KG1 (cell line): ENCODE data around the gene IRX3.
"Not testable (repeated sequence)": the region's sequence is repeated elsewhere in the genome, so short reads cannot be mapped to it uniquely, and the experiment has no call there.

Experiments used
- DNase-seq: peaks from one replicate; lab custom pipeline; 2025; lab: John Stamatoyannopoulos, UW

Gene IRX3

DNA sequence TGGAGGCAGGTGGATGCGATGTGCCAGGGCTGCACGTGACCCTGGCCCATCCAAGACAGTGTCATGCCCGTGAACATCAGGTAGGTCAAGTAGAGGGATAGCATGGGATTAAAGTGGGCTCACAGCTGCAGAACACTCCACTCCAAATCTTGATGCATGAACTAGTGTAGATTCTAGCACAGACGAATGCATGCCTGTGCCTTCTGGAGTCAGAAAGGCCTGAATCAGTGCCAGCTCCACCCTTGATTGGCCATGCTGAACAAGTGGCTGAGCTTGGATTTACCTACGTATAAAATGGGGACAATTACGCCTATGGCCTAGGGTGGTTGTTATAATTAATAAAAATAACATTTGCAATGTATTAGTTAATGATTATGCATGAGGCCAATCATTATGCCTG lies 10.6 kb downstream of the IRX3 start:
- no peak for DNase-seq

DNA sequence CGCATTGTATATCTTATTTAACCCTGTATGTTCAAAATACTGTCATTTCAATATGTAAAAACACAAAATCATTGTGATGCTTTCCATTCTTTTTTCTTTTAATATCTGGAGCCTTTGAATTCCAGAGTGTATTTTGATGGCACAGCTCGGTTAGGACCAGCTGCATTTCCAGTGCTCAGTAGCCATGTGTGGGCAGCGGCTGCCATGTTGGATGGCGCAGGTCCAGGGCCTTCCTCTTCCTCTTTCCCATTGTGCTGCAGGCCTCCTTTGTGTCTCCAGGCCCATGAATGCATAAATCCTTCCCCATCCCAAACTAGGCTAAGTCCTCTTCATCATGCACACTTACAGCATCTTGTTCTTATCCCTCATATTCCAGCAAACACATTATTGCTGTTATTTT lies 13.0 kb downstream of the IRX3 start:
- no peak for DNase-seq

DNA sequence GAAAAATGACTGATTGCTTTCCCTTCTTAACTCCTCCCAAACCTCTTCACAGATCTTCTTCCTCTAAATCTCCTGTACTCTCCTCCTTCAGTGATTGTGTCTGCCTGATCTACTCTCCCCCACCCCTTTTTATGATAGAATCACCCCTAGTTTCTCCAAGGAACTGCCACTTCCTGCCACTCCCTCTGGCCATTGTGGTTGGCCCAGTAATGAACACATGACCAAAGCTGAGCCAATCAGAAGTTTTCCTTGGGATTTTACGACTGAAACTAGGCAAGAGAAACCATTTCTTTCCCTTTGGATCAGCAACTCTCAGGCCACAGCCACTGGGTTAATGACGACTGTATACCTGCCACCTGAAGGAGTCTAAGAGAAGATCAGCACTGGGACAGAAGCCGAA lies 15.9 kb downstream of the IRX3 start:
- DNase-seq, result no peak

DNA sequence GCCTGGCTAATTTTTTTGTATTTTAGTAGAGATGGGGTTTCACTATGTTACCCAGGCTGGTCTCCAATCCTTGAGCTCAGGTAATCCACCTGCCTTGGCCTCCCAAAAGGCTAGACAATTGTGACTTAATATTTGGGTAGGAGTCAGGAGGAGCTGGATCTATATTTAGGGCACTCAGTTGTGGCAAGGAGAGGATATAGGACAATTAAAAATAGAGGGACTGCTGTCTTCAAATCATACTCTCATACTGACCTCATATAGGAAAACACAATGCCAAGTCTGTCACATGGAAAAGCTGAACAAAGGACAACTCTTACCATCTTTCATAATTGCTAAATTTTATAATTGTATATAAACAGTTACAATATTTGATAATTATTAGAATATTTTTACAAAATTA lies 17.1 kb downstream of the IRX3 start:
- DNase-seq, result no peak

DNA sequence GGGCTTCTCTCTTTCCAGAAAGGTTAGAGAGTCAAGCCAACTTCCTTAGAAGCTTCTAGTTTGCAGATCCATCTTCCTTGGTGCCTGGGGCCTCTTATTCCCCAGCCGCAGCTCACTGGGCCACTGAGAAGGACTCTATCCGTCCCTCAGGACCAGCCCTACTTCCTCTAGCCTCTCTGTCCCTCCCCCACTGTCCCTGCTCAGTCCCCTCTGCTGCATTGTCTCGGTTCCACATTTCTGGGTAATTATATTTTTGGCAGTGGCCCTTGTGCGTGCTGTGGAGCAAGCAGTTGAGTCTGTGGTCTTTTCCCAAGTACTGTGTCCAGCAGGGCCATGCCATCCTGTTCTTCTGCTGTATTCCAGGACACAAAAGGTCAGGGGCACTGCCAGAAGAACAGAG lies 17.8 kb downstream of the IRX3 start:
- DNase-seq, result no peak

DNA sequence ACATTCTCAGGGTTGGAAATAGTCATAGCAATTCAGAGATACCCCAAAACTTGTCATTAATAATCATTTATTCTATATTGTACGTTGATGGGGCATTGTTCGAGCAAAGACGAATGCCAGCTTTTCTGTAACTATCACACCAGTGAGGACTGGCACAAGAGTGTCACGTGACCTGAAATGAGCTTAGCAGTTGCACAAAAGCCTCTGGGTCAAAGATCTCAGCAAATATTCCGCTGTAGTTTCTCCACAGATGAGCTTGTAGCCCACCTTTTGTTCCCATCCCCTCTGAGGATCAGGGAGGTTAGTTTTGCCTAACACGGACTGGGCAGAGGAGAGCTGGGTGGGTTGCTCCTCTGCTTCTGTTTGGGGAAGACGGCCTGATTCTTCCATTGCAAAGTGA lies 18.2 kb downstream of the IRX3 start:
- DNase-seq, result no peak

DNA sequence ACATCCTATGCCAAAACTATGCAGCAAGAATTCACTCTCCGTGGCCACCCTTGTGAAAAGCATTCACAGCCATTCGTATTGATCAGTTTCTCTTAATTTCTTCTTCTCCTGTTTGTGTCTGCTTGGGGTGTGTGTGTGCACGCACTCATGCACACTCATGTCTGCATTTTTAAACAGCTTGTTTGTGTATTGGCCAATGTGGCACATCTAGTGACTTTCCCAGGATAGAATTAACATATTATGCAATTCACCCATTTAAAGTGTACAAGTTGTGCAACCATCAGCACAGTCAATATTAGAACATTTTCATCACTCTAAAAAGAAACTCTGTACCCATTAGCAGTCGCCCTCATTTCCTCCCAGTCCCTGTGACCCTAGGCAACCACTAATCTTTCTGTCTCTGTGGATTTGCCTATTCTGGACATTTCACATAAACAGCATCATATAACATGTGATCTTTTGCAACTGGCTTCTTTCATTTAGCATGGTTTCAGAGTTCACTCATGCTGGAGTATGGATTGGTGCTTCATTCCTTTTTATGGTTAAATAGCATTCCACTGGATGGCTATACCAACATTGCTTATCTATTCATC lies 20.1 kb downstream of the IRX3 start:
- no peak for DNase-seq

DNA sequence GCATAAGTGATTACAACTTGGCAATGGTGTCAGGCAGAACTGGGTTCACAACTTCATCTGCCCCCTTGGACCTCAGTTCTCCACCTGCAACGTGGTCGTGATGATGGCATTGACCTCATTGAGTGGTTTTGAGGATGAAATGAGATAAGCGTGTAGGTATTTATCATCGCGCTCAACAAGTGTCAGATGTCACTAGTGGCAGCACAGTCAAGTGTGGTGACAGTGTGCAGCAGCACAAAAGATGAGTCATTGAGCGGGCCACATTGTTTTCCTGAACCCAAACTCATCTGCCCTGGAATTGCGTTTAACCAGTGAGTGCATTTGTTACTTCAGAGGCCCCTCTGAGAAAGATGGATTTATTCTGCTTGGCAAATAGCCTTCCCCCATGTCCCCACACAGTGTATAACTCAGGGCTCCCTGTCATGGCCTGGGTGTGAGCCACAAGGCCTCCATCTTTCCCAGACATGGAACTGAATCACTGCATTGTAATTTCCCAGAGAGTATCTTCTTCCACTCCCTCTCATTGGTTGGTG lies 20.9 kb downstream of the IRX3 start:
- no peak for DNase-seq

DNA sequence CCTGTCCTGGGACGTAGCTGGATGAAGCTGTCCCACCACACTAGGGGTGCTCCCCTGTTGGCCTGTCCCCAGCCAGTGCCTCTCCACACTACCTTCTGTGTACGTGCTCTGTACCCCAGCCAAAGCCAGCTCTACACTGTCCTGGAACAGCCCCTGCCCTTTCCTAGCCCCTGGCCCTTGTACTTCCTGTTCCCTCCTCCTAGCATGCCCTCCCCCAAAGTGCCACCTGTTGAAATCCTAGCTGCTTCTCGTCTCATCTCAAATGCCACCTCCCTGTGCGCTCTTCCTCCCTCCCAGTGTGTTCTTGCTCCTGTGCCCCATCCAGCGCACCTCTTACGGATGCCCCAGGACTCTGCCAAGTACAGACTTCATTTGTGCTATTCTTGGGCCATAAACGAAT lies 33.5 kb downstream of the IRX3 start:
- DNase-seq, result no peak

DNA sequence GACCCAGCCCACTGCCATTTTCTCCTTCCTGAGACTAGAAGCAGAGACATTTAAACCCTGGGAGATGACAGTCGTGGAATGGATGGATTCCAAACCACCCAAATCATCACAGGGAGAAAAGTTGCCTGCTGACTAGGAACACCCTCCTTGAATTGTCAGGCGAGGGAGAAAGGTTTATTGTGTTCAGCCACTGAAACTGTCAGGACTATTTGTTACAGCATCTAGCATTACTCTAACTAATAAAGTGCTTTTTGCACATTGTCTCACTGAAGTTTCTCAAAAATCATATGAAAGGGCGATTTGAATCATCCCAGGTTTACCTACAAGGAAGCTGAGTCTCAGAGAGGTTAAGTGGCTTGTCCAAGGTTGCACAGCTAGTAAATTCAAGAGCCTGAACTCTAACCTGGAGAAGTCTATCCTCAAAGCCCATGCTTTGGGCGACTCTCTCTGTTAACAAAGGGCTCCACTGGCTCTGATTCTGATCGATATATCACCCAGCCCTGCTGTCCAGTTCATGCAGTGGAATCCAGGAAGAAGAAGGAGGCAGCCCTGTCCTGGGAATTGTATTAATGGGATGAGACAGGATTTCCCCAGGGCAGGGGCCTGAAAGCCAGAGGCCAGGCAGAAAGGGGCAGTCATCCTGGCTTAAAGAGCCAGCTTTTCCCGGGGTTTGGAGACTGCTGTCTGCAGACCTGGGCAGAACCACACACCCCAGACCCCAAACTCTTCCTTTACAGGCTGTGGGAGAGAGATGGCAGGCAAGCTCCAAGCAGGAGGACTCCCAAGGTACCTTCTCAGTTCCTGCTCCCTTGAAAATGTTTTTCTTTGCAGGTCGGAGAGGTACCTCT lies 37.5 kb downstream of the IRX3 start:
- DNase-seq, result no peak

DNA sequence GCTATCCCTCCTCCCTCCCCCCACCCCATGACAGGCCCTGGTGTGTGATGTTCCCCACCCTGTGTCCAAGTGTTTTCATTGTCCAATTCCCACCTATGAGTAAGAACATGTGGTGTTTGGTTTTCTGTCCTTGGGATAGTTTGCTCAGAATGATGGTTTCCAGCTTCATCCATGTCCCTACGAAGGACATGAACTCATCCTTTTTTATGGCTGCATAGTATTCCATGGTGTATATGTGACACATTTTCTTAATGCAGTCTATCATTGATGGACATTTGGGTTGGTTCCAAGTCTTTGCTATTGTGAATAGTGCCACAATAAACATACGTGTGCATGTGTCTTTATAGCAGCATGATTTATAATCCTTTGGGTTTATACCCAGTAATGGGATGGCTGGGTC lies 38.9 kb downstream of the IRX3 start:
- not testable (repeated sequence) for DNase-seq

DNA sequence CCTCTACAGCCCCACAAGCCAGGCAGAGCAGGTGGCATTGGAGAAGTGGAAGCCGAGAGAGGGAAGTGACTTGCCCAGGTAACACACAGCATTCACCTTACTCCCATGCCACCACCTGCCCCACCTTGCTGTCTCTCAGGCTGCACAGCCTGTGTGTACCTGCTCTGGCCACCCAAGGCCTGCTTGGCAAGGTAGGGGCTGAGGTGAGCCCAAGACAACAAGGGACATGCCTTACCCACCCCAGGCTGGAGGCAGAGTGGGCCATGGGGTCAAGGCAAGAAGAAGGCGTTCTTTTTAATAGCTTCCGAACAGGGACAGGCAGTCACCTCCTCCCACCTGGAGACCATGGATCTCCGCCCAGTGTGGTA lies 40.1 kb downstream of the IRX3 start:
- no peak for DNase-seq

DNA sequence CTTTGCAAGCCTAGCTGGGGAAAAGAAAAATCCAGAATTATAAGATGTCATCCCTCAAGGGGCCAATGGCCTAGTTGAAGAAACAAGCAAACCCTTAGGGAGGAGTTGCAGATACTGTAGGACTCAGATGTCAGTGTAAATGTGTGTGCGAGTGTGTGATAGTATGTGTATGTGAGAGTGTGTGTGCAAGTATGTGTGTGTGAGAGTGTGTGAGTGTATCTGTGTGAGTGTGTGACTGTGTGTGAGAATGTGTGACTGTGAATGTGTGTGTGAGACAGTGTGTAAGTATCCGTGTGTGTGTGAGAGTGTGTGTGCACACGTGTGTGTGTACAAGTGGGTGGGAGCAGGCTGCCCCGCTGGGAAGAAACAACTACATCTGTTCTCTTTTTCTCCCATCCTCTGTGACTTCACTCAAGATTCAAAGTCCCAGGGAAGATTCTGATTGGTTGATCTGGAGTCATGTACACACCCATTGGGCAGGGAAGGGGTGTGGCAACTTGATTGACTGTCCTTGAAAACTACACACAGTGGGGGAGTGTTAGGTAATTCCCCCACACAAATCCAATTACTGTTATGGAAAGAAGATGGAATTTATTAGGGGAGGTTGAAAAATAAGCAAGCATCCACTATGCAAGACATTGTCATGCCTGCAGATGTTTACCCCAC lies 40.7 kb downstream of the IRX3 start:
- DNase-seq, result no peak

DNA sequence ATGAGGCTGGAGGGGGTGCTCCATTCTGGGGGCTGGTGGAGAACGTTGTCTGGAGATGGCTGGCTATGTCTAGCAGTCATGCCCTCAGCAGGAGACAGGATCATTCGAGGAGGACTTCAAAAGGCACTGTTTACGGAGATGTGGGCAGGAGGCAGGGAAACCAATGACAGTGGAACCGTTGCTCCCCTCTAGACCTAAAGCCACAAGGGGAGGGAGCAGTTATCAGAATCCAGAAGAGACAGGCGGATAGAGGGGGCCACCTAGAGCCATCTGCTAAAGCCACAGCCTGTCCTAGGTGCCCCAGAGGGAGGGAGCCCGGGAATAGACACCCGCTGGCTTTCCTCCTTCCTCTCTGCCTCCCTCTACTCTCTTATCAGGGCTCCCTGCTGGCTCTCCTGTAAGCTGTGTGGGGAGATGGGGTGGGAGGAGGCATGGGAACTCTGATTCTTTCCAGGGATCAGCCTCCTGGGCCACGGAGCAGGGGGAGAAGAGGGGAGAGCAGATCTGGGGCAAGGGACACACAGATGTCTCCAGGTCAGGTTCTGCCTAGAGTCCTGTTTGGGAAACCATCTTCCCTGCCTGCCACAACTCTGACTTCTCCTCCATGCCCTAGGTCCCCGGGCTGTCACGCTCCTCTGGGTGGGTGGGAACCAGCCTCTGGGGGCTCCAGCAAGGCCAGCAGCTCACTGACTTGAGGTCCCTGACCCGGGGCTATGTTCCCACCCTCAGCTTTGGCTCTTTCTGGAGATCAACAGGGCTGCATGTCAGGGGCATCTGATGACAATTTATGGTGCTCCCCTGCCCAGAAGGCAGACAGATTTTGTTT lies 42.3 kb downstream of the IRX3 start:
- DNase-seq, result no peak

DNA sequence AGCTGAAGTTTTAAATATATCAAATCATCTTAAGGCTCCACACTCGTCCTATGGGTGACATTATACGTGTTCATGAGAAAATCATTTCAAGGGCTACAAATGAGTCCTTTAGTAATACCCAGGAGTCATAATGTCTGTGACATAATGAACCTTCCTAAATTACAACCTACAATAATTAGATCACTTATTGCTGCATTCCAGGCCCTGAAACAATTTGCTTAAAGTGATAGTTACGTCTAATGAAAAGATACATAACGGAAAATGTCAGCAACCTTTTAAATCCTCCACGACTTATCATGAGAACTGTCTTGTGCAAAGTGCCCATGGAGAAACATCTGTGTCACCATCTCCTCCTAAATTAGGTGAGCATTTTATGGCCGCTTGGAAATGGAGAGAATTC lies 43.4 kb downstream of the IRX3 start:
- no peak for DNase-seq

DNA sequence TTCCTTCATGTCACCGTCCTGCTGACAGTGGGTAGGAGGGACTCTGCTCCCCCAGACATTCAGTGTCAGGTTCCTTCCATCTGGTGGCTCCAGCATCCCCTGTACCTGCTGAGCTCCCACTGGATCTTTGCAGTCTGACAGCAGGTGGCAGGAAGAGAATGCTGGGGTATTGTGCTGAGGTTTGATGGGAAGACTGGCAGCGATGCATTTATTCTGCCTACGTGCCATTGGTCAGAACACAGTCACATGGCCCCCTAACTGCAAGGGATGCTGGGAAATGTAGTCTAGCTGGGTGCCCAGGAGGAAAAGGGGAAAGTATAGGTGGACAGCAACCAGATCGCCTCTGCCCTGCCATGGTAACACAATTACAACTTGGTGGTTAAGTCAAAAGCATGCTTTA lies 44.4 kb downstream of the IRX3 start:
- DNase-seq, result no peak

DNA sequence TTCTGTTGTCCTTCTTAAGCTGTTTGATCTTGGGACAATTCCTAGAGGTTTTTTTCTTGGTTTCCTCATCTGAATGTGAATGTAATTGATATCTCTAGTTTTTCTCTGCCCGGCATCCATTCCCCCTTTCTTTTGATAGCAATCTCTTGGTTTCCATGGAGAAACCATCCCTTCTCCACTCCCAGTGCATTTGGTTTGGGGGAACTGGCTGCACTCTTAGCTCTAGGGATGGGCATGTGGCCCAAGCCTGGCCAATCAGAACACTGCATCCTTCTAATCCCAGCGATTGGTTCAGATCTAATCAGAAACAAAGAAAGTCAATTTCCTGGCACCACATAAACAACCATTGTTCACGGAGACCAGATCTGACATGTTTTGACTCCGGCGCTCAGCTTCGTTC lies 45.1 kb downstream of the IRX3 start:
- DNase-seq, result no peak

DNA sequence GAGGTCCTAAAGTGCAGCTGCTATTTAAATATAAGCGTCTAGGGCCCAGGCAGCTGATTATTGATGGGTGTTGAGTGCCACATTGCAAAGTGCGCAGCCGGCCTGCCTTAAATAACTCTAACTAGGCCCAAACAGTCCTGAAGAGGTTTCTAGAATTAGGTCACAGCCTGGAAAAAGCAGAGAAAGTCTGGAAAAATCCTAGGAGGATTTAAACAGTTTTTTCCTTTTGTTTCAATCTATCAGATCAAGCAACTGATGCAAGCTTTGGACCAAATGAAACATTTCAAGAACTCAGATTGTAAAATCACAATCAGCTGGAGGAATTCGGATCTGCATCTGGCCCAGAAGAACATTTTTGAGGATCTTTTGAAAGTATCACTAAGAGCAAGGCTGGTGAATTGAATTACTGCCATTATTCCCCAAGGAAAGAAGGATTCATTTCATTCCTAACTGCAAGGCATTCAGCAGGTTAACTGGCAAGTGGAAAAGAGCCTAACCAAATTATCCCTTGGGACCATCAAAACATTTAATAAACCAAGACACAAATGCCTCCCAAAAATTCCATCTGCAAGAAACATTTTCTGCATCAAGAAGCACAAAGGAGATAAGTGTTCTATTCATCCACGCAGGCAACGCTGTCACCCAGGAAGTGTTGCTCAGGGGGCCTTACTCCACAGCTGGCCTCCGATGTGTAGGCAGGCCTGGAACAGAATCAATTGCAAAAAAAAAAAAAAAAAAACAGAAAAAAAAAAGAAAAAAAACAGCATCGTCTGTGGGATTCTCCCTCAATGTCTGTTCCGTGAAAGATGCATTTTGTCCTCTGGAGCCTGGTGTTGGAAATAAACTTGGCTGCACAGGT lies 46.1 kb downstream of the IRX3 start:
- DNase-seq, result no peak

DNA sequence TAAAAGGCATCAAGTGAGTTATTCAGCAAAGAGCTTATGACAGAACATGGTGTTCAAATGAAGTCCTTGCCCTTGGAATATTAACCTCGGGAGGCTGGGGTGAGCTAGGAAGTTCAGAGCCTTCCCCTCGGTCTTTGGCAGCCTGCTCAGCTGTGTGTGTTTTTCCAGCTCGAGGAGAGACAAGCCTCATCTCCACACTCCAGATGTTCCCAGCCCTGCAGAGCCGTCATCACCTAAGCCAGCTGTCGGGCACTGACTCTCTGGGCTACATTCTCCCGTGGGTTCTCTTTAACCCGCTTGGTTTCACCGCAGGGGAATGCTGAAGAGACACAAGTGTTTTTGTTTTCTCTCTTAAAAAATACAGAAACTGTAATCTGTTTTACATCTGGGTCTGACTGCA lies 47.1 kb downstream of the IRX3 start:
- no peak for DNase-seq

DNA sequence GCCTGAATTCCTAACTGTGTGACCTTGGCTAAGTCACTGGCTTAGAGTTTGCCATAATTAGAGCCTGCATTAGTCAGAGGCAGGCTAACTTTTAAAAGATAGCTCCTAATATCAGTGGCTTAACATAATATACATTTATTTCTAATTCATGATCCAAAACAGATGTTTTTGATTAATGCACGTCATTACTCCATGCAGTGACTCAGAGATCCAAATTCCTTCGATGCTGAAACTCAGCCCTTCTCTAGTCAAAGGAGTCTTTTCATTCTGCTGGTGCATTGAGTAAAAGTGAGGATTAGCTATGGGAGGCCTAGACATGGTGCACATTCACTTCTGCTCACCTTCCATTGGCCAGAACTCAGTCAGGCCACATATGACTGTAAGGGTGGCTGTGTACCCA lies 49.8 kb downstream of the IRX3 start:
- no peak for DNase-seq

DNA sequence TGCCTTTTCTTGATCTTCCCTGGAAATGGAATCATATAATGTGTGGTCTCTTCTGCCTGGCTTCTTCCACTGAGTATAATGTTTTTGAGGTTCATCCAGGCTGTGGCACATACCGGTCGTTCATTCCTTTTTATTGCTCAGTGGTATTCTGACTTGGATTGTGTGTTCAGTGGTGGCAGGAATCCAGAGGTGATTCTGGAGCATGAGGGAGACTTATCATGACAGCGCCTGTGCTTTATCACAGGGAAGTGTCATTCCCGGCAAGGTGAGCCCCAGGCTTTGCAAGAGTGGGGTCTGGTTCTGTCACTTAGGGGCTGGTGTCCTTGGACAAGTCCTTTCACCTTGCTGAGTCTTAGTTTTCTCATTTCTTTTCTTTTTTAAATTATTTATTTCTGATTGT lies 53.0 kb downstream of the IRX3 start:
- DNase-seq, result no peak
